ENCODE data around the gene MYPN. TPM values are rescaled to one million over a fixed set of nuclear protein-coding genes. Genes with fewer than 3 reads are reported as not detected.

MYPN gene
- total RNA-seq, 1 experiment from 2014 or later: not detected

- Histone ChIP-seq H3K23me2 (ENCODE audit: insufficient read length, low read depth, low read length, poor library complexity, severe bottlenecking) (no peaks in the 10 kb centered on the region), H2BK120ac (ENCODE audit: low read depth, low read length, poor library complexity, severe bottlenecking) (no peak overlapping the region), H3K14ac (ENCODE audit: insufficient read depth, low read length) (no peak overlapping the region), H3K18ac (ENCODE audit: insufficient read length, low read depth, low read length) (no peak overlapping the region), H3K4me2 (ENCODE audit: insufficient read depth, insufficient read length, low read length) (no peak overlapping the region), H4K91ac (ENCODE audit: insufficient read length, low read depth, low read length) (no peak overlapping the region), H4K8ac (replicated peaks; ENCODE audit: insufficient read length, low read depth, low read length) (no peak overlapping the region), H2AFZ (ENCODE audit: low read length) (no peak overlapping the region), H3T11ph (ENCODE audit: low read length) (no peak overlapping the region), H3K27ac (ENCODE audit: insufficient read length, low read depth, low read length) (no peak overlapping the region), H3K4ac (ENCODE audit: low read depth, low read length) (no peak overlapping the region), H2BK15ac (ENCODE audit: low read depth, low read length) (no peak overlapping the region), H2AK5ac (ENCODE audit: insufficient read length, low read length) (no peak overlapping the region), H3K4me1 (ENCODE audit: insufficient read depth, low read length) (no peaks in the 10 kb centered on the region), H4K20me1 (ENCODE audit: control insufficient read depth, insufficient read depth, insufficient read length) (no peaks in the 10 kb centered on the region), H3K27me3 (ENCODE audit: insufficient read depth, low read length) (no peaks in the 10 kb centered on the region), H3K56ac (ENCODE audit: insufficient read length, low read depth, low read length) (no peak overlapping the region), H2BK5ac (ENCODE audit: insufficient read length, low read length) (no peak overlapping the region), H3K9ac (ENCODE audit: extremely low read depth, insufficient read length, low read length) (no peak overlapping the region), H4K5ac (ENCODE audit: insufficient read length, low read depth, low read length) (no peak overlapping the region), H3K79me1 (ENCODE audit: insufficient read depth, low read depth, low read length, poor library complexity, severe bottlenecking) (no peaks in the 10 kb centered on the region), H3K9me3 (ENCODE audit: control insufficient read depth, low read depth, low read length) (no peaks in the 10 kb centered on the region), H2BK20ac (ENCODE audit: low read depth, low read length, poor library complexity, severe bottlenecking) (no peak overlapping the region), H3K79me2 (ENCODE audit: insufficient read depth, low read length) (no peaks in the 10 kb centered on the region), H2BK12ac (ENCODE audit: insufficient read length, low read depth, low read length) (no peak overlapping the region), H3K23ac (ENCODE audit: insufficient read length, low read depth, low read length) (no peak overlapping the region)
- H3K27me3 Mint-ChIP-seq (ENCODE audit: low read depth): no peaks in the 10 kb centered on the region
- H3K4me1 Mint-ChIP-seq: peaks cover 5% of the 10 kb centered on the region in 2 experiments; a peak in 3 of 4 replicates
- no peak for TF ChIP-seq CTCF (conservative IDR thresholded peaks at IDR 0.05)
- H3K27ac Mint-ChIP-seq: no peak overlapping the region
- peaks cover 4 to 10% of the 10 kb centered on the region in 2 experiments; a peak in 3 of 5 replicates for H3K9me3 Mint-ChIP-seq
- H3K36me3 Mint-ChIP-seq (ENCODE audit: insufficient read depth in 1 of 3, low read depth in 3 of 3): peaks cover 0 to 7% (median 0%) of the 10 kb centered on the region in 3 experiments; a peak in 2 of 7 replicates
- DNase-seq: no peak
- no CpG with 5 or more reads among the region's 6 CpGs for WGBS (ENCODE audit: extremely low coverage, insufficient read length, low lambda C conversion rate)
- no peak overlapping the region for H3K4me3 Mint-ChIP-seq
Measured at GRCh38 chr10:68188835-68189234, 79.5 kb downstream of the MYPN start.

All from H9 (cell line).